Fibroblast of lung (primary cell): Measurements from ENCODE around the gene YJEFN3. TPM values are rescaled to one million over a fixed set of nuclear protein-coding genes. Genes with fewer than 3 reads are reported as not detected.

Experiments
- DNase-seq, 2 donors: peaks; one replicate each; pipeline versions ENCODE4 v3.0.0 to v3.0.0-alpha.2; 2010; ENCODE audit warnings: low read depth in 2 of 2
- H2AFZ ChIP-seq: 2 replicates; pipeline ENCODE4 v1.5.1; 2012; ENCODE audit warnings: low read length, control low read depth, inconsistent platforms
- H3K27ac ChIP-seq: 2 replicates; pipeline ENCODE4 v1.5.1; 2011; ENCODE audit warnings: low read length, control low read depth; ENCODE audit not compliant: insufficient read depth
- H3K27me3 ChIP-seq: 2 replicates; pipeline ENCODE4 v1.5.1; 2011; ENCODE audit warnings: mild to moderate bottlenecking, low read length; ENCODE audit not compliant: control insufficient read depth, insufficient read depth
- H3K36me3 ChIP-seq: 2 replicates; pipeline ENCODE4 v1.5.1; 2011; ENCODE audit warnings: low read length; ENCODE audit not compliant: control insufficient read depth, insufficient read depth
- H3K4me1 ChIP-seq: 2 replicates; pipeline ENCODE4 v1.5.1; 2011; ENCODE audit warnings: low read length; ENCODE audit not compliant: control insufficient read depth, insufficient read depth; ENCODE audit errors: extremely low read depth
- H3K4me2 ChIP-seq: 2 replicates; pipeline ENCODE4 v1.5.1; 2011; ENCODE audit warnings: low read length, control low read depth; ENCODE audit not compliant: insufficient read depth; ENCODE audit errors: extremely low read depth
- H3K4me3 ChIP-seq, 4 experiments: fragments of 200-600 bp in 1 of 4; sonication (generic) in 1 of 4; replicated peaks in 1 of 4; 2 replicates each; pipeline ENCODE4 v1.5.1; 2011 to 2016; ENCODE audit warnings: low read length in 4 of 4, low read depth in 3 of 4, mild to moderate bottlenecking in 3 of 4, control low read depth in 2 of 4, inconsistent platforms in 1 of 4, mixed read lengths in 1 of 4; ENCODE audit not compliant: insufficient read depth in 1 of 4; ENCODE audit errors: control extremely low read depth in 1 of 4
- H3K79me2 ChIP-seq: 2 replicates; pipeline ENCODE4 v1.5.1; 2012; ENCODE audit warnings: mild to moderate bottlenecking, low read length, inconsistent platforms; ENCODE audit not compliant: control insufficient read depth, insufficient read depth
- H3K9ac ChIP-seq: 2 replicates; pipeline ENCODE4 v1.5.1; 2011; ENCODE audit warnings: mild to moderate bottlenecking, low read length, control low read depth; ENCODE audit not compliant: insufficient read depth
- H3K9me3 ChIP-seq: 2 replicates; pipeline ENCODE4 v1.5.1; 2012; ENCODE audit warnings: low read depth, low read length; ENCODE audit not compliant: control insufficient read depth, insufficient read depth
- H4K20me1 ChIP-seq: 2 replicates; pipeline ENCODE4 v1.5.1; 2011; ENCODE audit warnings: low read length; ENCODE audit not compliant: control insufficient read depth, insufficient read depth; ENCODE audit errors: extremely low read depth
- CTCF ChIP-seq, 2 donors: IDR thresholded peaks in 1 of 2; conservative IDR thresholded peaks in 1 of 2; 1 replicate in 1 of 2; 2 replicates in 1 of 2; pipeline ENCODE4 v1.5.1; 2011 to 2012; ENCODE audit warnings: low read length in 2 of 2, control low read depth in 1 of 2, inconsistent platforms in 1 of 2, low read depth in 1 of 2, mild to moderate bottlenecking in 1 of 2
- EZH2 ChIP-seq: IDR thresholded peaks from 2 replicates; pipeline ENCODE4 v1.5.1; 2012; ENCODE audit warnings: low read length, control low read depth, mild to moderate bottlenecking; ENCODE audit errors: missing control alignments
- polyA plus RNA-seq, 2 donors: library from polyadenylated mRNA; depleted of rRNA in 1 of 2; stranded (reverse) in 1 of 2; unstranded in 1 of 2; fragments of >200 nt; gene quantifications; 2 replicates each; pipeline ENCODE4 v1.2.1, GENCODE V29; 2011 to 2012; ENCODE audit warnings: missing spikeins in 1 of 2
- total RNA-seq: library from RNA; depleted of rRNA; stranded (reverse); fragments of >200 nt; gene quantifications from 2 replicates; pipeline ENCODE4 v1.2.1, GENCODE V29; 2014

YJEFN3 gene
- total and polyA plus RNA-seq, 2 donors (not counting 1 experiment from before 2014, with no cell fraction given): 0.50 to 0.62 TPM

- no peak overlapping the region for H3K9ac ChIP-seq
- H3K27ac ChIP-seq: no peak overlapping the region
- H3K4me1 ChIP-seq: no peaks in the 10 kb centered on the region
- no peak overlapping the region for H3K4me3 ChIP-seq
- H3K36me3 ChIP-seq: no peaks in the 10 kb centered on the region
- no peak overlapping the region for H3K4me2 ChIP-seq
- no peak overlapping the region for H2AFZ ChIP-seq
- DNase-seq: no peak
- no peaks in the 10 kb centered on the region for H4K20me1 ChIP-seq
- no peaks in the 10 kb centered on the region for H3K27me3 ChIP-seq
- no peaks in the 10 kb centered on the region for H3K9me3 ChIP-seq
- TF ChIP-seq EZH2 (no peak), CTCF (conservative IDR thresholded peaks at IDR 0.05 in 1 of 2, IDR thresholded peaks at IDR 0.05 in 1 of 2; ENCODE audit: low read depth in 1 of 2, low read length in 2 of 2) (no peak)
- no peaks in the 10 kb centered on the region for H3K79me2 ChIP-seq
These were observed 34.1 kb downstream of the YJEFN3 start for GRCh38 chr19:19562665-19563347.

DNA sequence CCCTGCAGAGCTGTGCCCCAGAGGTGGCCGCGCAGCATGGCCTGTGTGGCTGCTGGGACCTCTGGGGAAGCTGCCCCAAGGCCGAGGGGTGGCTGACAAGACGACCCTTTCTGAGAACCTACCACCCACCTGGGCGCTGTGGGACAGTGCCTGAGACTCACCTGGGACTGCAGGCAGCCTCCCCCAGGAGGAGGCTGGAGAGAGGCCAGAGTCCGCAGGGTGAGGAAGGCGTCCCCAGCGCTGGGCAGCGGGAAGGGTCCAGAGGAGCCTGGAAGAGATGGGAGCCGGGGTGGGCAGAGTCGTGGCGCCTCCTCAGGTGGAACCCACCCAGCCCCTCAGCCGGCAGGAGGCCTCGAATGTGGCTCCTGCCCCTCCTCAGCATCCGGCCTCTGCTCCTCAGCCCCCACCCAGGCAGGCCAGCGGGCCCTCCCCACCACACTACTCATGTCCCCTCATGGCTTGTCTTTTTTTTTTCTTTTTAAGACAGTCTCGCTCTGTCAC, 34.7 kb downstream of the YJEFN3 start:
- H4K20me1 ChIP-seq: no peaks in the 10 kb centered on the region
- TF ChIP-seq CTCF (conservative IDR thresholded peaks at IDR 0.05 in 1 of 2, IDR thresholded peaks at IDR 0.05 in 1 of 2; ENCODE audit: low read depth in 1 of 2, low read length in 2 of 2) (no peak), EZH2 (no peak)
- no peak for DNase-seq

DNA sequence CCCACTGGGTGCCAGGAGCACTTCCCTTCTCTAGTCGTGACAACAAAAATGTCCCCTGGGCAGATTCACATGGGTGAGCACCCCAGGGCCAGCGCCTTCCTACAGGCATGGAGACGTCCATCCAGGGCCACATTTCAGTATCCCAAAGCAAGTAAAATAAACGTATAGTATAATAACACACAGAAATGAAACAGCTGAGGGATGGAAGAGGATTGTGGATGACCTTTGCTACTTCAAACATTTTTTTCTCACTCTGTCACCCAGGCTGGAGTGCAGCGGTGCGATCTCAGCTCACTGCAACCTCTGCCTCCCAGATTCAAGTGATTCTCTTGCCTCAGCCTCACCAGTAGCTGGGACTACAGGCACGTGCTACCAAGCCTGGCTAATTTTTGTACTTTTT, 37.6 kb downstream of the YJEFN3 start:
- H3K27ac ChIP-seq: no peak overlapping the region
- TF ChIP-seq CTCF (conservative IDR thresholded peaks at IDR 0.05 in 1 of 2, IDR thresholded peaks at IDR 0.05 in 1 of 2; ENCODE audit: low read depth in 1 of 2, low read length in 2 of 2): no peak
- no peak for TF ChIP-seq EZH2
- no peak overlapping the region for H3K4me3 ChIP-seq
- H3K79me2 ChIP-seq: no peaks in the 10 kb centered on the region
- H3K4me2 ChIP-seq: no peak overlapping the region
- no peaks in the 10 kb centered on the region for H3K9me3 ChIP-seq
- H3K27me3 ChIP-seq: no peaks in the 10 kb centered on the region
- no peaks in the 10 kb centered on the region for H4K20me1 ChIP-seq
- H3K4me1 ChIP-seq: no peaks in the 10 kb centered on the region
- no peak overlapping the region for H2AFZ ChIP-seq
- H3K36me3 ChIP-seq: peaks cover 2% of the 10 kb centered on the region
- no peak overlapping the region for H3K9ac ChIP-seq
- DNase-seq: peak; percentile 42 to 47

More for the DNA sequence above, 34.7 kb downstream of the YJEFN3 start:
- Histone ChIP-seq H3K79me2 (no peaks in the 10 kb centered on the region), H2AFZ (no peak overlapping the region), H3K36me3 (no peaks in the 10 kb centered on the region), H3K27ac (no peak overlapping the region), H3K9ac (no peak overlapping the region), H3K27me3 (no peaks in the 10 kb centered on the region), H3K4me1 (no peaks in the 10 kb centered on the region), H3K4me3 (no peak overlapping the region), H3K4me2 (no peak overlapping the region), H3K9me3 (no peaks in the 10 kb centered on the region)
